HG03025 (cell line): ENCODE measurements around the gene PTPRN2.
"Not testable (repeated sequence)": the region's sequence is repeated elsewhere in the genome, so short reads cannot be mapped to it uniquely, and the experiment has no call there.

Experiments used
- ATAC-seq: cut with Tn5 transposase; IDR thresholded peaks from one replicate; pipeline ENCODE4 v1.9.1; 2021; ENCODE audit warnings: mild to moderate bottlenecking, moderate library complexity; ENCODE audit not compliant: unreplicated experiment, low FRiP score

The PTPRN2 gene

DNA sequence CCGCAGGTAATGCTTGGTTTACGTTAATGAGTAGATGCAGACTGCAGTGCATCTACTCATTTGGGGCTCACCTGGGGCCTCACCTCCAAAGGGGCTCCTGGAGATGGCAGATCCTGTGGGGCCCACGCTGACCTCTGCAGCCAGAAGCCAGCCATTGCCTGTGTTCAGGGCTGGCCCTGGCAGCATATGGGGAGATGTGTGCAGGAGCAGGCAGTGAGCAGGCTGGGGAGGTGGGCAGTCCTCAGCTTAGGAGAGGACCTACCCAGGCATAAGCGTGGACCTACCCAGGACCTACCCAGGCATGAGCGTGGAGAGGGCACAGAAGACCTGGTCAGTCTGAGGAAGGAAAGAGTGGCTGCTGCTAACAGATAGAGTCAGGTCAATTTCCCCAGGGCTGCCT lies 178.5 kb downstream of the PTPRN2 start:
- no peak for ATAC-seq

DNA sequence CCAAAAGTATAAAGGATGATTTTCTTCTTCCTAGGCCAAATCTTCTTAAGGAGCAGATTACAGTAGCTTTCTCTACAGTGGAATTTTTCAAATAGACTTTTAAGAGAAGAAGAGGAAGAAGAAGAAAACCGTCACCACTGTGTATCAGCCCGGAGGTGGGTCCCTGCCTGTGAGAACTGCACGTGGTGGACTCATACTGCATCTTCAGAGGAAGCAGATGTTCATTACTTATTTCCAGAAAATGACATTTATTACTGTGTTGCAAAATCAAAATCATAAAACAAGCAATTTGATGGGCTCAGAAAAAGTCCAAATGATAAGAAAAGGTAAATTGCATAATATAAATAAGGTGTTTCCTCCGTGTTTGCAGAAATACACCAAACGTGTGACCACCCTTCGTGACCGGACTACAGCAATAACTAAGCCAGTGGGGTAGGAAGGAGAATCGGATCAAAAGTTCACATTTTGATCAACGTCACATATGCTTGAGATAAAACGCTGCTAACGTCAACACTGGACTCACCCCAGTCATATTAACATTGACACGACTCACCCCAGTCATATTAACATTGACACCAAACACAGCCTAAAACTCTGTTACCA lies 179.2 kb downstream of the PTPRN2 start:
- ATAC-seq = no peak

DNA sequence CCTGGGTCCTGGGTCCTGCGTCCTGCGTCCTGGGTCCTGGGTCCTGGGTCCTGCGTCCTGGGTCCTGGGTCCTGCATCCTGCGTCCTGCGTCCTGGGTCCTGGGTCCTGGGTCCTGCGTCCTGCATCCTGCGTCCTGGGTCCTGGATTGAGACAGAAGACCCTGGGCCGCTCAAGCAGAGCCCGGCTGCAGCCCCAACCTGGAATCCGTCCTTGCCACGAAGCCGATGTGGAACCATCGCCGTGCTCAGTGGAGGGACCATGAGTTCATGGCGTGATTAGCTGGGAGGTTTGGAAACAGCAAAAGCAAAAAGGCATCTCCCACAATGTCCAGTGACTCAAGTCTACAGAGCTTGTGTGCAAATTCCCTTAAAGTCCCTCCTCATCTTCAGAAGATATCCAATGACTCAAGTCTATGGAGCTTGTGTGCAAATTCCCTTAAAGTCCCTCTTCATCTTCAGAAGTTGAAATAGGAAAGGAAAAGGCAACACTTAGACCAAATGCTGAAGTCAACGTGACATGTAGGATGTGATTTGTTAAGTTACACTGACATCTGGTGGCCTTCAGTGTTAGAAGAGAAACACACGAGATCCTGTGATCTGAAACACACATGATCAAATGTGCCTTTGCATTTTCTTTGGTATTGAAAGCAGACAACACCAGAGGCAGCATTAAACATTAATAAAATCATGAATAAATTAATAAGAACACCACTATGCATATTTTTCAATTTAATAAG lies 179.9 kb downstream of the PTPRN2 start:
- no peak for ATAC-seq

DNA sequence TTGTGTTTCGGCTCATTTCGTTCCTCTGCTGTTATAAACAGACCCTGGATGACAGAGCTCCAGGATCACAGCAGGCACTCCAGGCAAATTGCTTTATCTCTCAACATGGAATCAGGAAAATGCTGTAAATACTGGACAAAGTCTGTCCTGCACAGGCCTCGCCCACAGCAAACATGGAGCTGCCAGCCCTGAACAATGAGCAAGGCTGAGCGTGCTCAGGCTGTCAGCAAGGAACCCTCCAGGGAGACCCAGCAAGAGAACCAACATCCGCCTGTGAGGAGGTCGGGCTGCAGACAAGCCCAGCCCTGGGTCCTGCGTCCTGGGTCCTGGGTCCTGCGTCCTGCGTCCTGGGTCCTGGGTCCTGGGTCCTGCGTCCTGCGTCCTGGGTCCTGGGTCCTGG lies 180.8 kb downstream of the PTPRN2 start:
- no peak for ATAC-seq

DNA sequence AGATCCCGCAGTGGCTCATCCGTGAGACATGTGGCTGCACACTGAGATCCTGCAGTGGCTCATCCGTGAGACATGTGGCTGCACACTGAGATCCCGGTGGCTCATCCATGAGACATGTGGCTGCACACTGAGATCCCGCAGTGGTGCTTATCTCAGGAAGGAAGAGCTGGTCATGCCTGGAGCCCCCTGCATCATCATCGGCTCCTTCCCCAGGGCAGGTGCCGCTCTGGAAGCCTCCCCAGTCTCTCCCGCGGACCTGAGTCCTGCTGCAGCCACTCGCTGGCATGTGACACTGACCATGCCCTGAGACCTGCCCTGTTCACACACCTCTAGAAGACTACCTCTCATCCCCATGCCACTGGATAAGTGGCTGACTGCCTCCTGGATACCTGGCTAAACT lies 181.3 kb downstream of the PTPRN2 start:
- ATAC-seq = no peak

DNA sequence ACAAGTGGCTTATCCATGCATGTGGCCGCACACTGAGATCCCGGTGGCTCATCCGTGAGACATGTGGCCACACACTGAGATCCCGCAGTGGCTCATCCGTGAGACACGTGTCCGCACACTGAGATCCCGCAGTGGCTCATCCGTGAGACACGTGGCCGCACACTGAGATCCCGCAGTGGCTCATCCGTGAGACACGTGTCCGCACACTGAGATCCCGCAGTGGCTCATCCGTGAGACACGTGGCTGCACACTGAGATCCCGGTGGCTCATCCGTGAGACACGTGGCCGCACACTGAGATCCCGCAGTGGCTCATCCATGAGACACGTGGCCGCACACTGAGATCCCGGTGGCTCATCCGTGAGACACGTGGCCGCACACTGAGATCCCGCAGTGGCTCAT lies 181.9 kb downstream of the PTPRN2 start:
- ATAC-seq = not testable (repeated sequence)

DNA sequence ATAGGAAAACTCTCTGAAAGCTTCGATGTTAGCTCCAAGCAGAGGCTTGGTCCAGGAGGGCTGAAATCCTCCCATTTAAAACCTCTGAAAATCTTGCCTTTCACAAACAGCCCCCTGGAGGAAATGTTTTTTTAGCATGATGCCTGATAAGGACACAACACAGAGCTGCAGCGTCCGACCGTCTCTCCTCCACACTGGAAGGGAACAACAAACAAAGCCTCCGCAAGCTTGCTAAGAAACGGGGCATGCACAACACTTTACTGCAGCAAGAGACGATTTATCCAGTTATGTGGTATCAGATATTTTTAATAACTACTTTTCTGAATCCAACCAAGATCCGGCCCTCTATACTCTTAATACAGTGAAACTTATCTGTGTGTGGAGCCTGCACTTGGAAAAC lies 182.3 kb downstream of the PTPRN2 start:
- ATAC-seq = no peak

DNA sequence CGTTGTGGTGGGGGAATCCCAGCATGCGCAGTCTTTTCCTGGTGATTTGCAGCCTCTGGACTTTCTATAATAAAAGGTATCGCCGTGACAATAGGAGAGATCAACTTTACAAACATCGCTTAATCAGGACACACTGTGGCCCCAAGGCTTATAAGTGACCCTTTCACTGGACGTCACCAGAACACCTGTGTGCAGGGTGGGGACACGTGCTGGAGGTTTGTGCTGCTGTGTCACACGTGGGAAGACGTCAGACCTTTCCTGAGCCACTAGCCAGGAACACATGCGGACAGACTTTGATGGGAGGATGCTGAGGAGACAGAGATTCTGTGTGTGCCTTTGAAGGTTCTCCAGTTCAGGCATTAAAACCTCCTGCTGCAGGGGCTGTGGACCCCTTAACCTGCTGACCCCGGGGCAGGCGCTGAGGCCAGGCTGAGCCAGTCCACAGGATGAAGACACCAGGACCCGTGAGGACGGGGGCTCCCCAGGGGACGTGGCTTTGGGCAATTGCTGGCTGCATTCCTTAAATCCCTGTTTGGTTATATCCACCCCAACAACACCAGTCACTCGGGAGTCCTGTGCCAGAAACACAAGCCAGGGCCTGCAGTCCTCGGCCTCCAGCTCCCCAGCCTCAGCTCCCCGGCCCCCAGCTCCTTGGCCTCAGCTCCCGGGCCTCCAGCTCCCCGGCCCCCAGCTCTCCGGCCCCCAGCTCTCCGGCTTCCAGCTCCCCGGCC lies 183.4 kb downstream of the PTPRN2 start:
- no peak for ATAC-seq

DNA sequence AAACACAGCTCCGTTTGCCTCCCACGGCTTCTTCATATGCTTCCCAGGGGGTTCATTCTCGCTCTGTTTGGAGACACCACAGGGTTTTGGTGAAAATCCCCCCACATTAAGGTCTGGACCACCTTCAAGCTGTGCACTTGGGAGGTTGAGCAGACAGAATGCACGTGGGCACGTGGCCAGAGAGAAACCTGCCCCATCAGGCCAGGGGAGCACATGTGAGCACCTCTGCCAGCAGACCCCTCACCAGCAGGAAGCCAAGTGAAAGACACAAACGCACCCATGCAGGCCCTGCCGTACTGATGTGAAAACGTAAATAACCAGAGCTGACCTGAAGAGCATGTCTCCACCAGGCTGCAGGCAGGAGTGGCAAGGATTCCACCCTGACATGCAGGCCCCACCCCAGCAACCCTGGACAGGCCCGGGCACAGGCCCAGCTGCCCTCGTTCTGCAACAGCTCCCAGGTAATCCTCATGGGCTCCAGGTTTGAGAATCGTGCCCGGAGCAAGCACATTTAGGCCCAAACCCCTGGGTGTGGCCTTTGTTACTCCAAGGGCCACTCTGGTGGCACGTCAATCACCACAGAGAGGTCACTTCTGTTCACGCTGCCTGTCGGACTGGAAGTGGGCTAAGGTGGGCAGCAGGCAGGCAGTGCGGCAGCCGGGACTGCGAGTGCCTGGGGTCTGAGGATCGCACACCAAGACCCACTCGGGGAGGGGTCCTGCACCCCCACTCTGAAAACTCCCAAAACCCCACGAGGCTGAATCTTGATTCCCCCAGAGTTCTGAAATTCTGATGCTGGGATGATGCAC lies 184.4 kb downstream of the PTPRN2 start:
- ATAC-seq = no peak

DNA sequence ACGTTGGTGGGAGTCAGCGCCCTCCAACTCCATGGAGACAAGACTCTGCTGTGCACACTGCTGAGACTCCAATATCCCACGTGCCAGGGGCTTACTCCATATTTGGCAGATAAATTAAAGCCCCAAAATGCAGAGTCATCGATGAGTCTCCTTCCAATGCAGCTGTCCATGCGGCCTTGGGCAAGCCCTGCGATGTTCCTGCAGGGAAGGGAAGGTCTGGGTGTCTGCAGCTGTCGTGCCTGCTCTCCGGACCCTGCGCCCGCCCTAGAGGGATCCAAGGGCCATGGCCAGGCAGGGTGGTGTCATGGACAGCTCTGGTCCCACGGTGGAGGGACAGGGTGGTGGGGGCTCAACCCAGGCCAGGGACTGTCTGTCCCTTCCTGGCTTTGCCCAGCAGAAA lies 185.2 kb downstream of the PTPRN2 start:
- no peak for ATAC-seq

DNA sequence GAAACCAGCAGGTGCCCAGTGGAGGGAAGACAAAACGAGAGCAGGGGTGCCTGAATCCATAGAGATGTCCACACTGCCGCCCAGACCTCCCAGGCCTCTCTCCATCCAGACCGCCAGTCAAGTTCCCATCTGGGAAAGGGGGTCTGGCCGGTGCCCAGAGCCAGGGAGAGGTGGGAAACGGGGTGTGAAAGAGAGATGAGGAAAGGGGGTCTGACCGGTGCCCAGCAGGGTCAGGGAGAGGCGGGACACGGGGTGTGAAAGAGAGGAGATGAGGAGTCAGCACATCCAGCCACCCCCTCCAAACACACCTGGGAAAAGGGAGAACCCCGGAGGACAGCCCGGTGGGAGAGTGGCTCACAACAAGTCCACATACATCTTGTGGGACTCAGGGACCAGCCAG lies 185.8 kb downstream of the PTPRN2 start:
- ATAC-seq = no peak

DNA sequence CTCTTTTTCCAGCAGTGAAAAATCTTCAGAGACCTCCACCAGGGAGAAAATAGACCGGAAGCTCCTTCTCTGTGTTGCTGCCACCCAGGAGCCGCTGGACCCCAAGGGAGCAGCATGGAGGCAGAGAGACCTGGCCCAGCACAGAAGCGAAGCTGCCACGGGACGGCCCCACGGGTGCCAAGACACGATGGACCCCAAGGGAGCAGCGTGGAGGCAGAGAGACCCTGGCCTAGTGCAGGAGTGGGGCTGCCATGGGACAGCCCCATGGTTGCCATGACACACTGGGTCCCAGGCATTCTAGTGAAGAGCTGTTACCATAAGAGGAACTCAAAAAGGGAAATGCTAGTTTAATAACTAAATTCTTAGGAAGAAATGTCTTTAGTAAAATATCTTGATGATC lies 186.3 kb downstream of the PTPRN2 start:
- no peak for ATAC-seq

DNA sequence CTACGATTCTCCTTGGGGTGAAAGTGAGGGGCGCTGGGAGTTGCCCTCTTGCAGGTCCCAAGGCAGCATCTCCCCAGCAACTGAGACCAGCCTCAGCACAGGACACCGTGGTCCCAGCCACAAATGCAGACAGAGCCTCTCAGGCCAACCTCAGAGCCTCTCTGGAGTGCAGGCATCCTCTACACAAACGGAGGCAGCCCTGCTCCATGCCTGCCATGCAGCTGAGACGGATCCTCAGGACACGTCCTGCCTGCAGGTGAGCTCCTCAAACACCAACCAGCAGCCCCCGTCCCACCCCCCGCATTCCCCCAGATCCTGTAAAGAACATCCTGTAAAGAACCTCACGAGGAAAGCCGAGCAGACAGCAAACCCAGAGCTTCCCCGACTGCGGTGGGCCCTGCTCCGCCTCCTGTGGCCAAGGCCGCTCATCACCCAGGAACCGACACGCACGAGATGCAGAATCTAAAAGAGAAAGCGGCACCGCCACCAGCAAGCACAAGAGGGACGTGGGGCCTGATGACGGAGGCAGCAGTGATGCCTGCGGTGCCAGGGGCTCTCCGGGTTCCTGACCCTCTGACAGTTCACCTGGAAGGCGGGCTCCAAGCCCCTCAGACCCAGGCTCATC lies 186.9 kb downstream of the PTPRN2 start:
- no peak for ATAC-seq

DNA sequence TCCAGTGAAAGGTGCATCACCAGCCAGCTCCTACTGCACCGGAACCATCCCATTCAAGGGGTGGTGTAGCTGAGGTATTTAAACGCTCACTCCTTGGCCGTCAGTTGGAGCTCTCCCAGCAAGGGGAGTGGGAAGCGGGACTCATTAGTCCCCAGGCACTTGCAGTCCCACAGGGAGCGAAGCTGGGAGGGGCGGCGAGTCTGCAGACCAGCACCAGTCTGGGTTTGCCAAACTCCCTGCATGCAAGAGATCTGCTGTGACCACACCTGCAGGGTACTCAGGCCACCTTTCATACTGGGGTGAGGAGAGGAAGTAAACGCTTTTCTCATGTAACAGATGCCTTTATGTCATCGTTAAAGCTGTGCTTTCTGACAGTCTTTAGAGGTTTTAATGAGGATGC lies 187.9 kb downstream of the PTPRN2 start:
- ATAC-seq = no peak

DNA sequence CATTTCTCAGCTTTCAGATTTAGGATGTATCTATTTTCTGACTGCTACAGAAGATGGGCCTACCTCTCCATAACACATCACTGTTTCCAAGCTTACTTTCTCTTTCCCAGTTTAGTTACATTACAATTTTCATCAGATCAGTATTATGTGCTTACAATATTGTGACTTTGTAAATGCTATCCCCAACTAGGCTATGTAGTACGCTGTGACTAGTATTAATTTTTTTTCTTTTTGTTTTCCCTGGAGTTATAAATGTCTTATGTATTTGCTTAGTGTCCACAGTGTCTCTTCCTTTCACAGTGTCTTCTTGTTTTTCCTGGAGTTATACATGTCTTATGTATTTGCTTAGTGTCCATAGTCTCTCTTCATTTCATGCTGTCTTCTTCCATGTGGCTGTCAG lies 188.9 kb downstream of the PTPRN2 start:
- ATAC-seq = no peak

DNA sequence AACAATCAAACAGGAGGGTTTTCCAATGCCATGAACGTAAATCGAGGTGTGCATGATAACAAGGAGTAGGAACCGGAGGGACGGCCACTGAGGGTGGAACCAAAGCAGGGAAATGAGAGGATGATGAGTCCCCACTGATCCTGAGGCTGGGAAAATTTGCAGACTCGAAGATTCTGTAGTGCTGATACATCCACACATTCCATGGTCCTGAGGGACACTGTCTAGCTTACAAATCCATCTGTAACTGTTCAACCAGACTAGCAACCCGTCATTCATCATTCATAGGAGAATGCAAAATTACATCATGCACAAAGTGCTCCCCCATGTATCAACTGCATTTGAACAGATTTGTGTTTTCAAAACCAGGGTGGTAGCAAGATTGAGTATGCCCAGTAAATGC lies 189.7 kb downstream of the PTPRN2 start:
- no peak for ATAC-seq

DNA sequence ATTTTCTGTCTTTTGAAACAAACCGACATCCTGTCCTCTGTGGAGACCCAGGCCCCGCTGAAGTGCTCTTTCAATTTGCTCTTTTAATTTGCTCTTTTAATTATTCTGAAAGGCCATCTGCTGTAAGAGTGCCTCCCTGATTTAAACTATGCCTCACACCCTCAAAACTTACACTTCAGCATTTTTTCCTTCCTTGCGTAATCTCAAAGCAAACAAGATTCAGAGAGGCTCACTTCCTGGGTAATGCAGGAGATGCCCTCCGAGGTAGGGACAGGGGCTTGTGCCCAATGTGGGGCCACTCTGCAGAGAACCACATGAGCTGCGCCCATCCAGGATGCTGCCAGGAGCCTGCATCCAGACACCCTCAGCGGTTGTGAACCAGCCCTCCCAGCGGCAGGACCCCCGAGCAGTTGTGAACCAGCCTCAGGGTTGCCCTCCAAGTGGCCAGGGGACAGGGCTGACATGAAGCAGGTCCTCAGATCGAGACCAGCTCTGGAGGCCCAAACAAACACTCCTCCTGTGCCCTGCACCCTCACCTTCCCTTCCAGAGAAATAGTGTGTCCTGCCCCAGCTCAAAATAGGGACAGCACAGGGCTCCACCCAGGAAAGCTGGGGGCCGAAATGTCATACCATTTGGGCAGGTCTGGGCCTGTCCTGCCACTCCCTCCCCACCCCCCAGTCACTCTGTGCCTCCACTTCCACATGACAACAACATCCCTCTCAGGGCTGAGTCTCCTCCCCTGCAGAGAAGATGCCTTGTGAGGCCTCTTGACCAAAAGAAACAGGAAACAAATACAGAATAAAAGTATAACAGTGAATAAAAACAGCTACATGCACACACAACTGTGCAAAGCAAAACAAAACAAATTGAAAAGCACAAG lies 190.4 kb downstream of the PTPRN2 start:
- ATAC-seq = no peak

DNA sequence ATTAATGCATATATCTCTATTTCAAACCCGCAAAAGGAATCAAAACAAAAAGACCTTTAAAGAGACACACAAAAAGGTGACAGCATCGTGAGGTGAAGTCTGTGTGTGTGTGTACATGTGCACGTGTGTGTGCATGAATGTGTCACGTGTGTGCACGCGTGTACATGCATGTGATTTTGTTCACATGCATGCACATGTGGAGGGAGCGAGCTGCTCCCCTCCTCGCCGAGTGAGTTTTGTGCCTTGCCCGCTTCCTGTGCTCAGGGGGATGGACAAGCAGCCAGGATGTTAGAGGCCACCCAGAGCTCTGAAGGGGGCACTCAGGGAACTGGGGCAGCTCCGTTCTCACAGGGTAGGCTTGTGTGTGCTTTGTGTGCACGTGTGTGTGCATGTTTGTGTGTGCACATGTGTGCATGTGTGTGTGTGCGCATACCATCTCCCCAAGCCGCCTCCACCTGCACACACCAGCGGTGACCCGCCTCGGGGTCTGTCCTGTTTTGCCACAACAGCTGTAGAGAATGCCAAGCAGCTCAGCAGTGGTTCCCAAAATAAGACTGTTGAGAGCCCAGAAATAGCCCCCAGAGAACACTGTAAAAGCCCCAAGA lies 191.2 kb downstream of the PTPRN2 start:
- no peak for ATAC-seq

DNA sequence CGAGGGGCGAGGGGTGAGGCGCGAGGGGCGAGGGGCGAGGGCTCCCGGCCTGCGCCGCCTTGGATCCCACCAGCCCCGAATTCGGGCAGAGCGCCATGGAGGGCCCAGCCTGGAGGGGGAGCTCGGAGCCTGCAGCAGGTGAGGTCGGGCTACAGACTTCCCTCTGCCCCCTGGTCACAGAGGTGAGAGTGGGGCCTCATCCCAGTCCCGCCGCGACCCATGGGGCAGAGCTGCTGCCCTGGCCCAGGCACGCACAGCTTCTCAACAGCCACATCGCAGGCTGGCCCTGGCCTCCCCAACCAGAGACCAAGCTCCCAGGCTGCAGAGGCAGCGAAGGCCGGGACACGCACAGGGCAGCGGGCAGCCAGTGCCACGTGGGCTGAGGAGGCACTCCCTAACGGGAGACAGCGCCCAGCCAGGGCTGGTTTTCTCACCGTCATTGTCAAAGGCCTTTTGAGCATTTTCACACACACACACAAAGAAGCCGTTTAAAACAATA lies 191.8 kb downstream of the PTPRN2 start:
- ATAC-seq = no peak
